Left lung (tissue), 10 donors: ENCODE results near the gene TTLL12. TPM values are rescaled to one million over a fixed set of nuclear protein-coding genes. Genes with fewer than 3 reads are reported as not detected.

Experiments used
- ATAC-seq: fragments of 200-7000 bp; cut with Tn5 transposase; one replicate; pipeline ENCODE4 v1.9.1; 2020; ENCODE audit warnings: moderate library complexity
- DNase-seq, 4 donors: peaks; one replicate each; pipeline ENCODE4 v3.0.0-alpha.2; 2013 to 2020
- H3K27ac ChIP-seq, 2 donors: fragments of 200-600 bp; sonication (generic) in 1 of 2; one replicate each; pipeline versions ENCODE4 v1.5.0 to v1.8.0; 2020 to 2021
- H3K27me3 ChIP-seq, 2 donors: fragments of 200-600 bp; sonication (generic) in 1 of 2; one replicate each; pipeline versions ENCODE4 v1.5.0 to v1.8.0; 2020 to 2021
- H3K36me3 ChIP-seq, 2 donors: fragments of 200-600 bp; sonication (generic) in 1 of 2; one replicate each; pipeline versions ENCODE4 v1.5.0 to v1.8.0; 2020 to 2021
- H3K4me1 ChIP-seq, 2 donors: fragments of 200-600 bp; one replicate each; pipeline ENCODE4 v1.8.0; 2021
- H3K4me3 ChIP-seq, 2 donors: fragments of 200-600 bp; sonication (generic) in 1 of 2; one replicate each; pipeline versions ENCODE4 v1.5.0 to v1.8.0; 2020 to 2021; ENCODE audit warnings: mild to moderate bottlenecking in 1 of 2
- H3K9me3 ChIP-seq, 2 donors: fragments of 200-600 bp; sonication (generic) in 1 of 2; one replicate each; pipeline versions ENCODE4 v1.5.0 to v1.8.0; 2020 to 2021
- intact Hi-C, 2 donors: fragments of 100-400 bp; cut with DNase I; formaldehyde crosslinking; loops; one replicate each; pipeline versions ENCODE4 v1.11.2 to v1.14.2; 2022
- polyA plus RNA-seq, 6 donors: library from polyadenylated mRNA; unstranded; fragments of 120-200 nt; gene quantifications; one replicate each; pipeline ENCODE4 v1.2.1, GENCODE V29; 2013; ENCODE audit not compliant: insufficient read length in 6 of 6
- total RNA-seq, 2 donors: library from RNA; stranded (reverse); fragmentation: NEBNext Ultra II Directional; extraction: Animal tissue kit (Norgen Biotek cat#: 25700); gene quantifications; one replicate each; pipeline ENCODE4 v1.2.1, GENCODE V29; 2021
- TF ChIP-seq, protein P1 (sequence below), 2 donors: fragments of 200-600 bp; sonication (generic) in 1 of 2; IDR thresholded peaks; one replicate each; pipeline versions ENCODE4 v1.5.0 to v1.8.0; 2021; ENCODE audit warnings: antibody characterized with exemption in 2 of 2
- donor health status: DM: no; HTN: yes; CAD: no.
- donor health status: DM: no; HTN: no; CAD: no.

The TTLL12 gene
- total and polyA plus RNA-seq, 8 donors: 18.3 to 42.1 (median 22.0) TPM

DNA sequence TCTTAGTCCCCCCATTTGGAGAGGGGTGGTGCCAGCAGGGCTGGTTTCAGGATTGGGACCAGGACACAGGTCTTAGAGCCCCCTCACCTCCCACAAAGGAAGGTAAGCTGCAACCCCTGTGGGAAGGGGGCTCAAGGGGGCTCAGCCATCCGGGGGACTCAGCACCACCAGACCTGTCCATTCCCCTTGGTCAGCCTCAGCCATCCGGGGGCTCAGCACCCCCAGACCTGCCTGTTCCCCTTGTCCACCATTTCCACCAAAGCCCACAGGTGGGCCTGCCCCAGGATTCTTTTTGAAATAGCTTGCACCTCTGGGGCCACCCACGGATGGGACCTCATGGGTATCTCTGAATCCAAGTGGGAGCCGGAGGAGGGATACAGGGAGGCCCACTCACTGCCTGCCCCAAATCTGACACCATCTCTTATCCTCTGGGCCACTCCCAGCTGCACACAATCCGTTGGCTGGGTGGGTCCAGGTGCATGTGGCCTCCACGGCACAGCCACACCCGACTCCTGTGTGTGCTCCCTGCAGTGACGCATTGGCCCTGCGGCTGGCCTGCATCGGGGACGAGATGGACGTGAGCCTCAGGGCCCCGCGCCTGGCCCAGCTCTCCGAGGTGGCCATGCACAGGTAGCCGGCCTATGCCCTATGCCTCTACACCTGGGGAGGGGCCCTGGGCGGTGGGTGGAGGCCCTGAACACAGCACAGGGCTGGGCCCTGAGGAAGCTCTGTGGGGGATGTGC is 59.6 kb downstream of the TTLL12 start:
- peak; percentile 5 for ATAC-seq
- Histone ChIP-seq H3K9me3 (no peaks in the 10 kb centered on the region), H3K27ac (no peak overlapping the region), H3K36me3 (peaks cover 0 to 18% of the 10 kb centered on the region in 2 donors), H3K4me3 (no peak overlapping the region), H3K4me1 (peaks cover 0 to 43% of the 10 kb centered on the region in 2 donors), H3K27me3 (no peaks in the 10 kb centered on the region)
- intact Hi-C loops: no loop called here
- TF ChIP-seq, protein P1, sequence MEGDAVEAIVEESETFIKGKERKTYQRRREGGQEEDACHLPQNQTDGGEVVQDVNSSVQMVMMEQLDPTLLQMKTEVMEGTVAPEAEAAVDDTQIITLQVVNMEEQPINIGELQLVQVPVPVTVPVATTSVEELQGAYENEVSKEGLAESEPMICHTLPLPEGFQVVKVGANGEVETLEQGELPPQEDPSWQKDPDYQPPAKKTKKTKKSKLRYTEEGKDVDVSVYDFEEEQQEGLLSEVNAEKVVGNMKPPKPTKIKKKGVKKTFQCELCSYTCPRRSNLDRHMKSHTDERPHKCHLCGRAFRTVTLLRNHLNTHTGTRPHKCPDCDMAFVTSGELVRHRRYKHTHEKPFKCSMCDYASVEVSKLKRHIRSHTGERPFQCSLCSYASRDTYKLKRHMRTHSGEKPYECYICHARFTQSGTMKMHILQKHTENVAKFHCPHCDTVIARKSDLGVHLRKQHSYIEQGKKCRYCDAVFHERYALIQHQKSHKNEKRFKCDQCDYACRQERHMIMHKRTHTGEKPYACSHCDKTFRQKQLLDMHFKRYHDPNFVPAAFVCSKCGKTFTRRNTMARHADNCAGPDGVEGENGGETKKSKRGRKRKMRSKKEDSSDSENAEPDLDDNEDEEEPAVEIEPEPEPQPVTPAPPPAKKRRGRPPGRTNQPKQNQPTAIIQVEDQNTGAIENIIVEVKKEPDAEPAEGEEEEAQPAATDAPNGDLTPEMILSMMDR (IDR thresholded peaks at IDR 0.05): no peak
- DNase-seq: no peak

DNA sequence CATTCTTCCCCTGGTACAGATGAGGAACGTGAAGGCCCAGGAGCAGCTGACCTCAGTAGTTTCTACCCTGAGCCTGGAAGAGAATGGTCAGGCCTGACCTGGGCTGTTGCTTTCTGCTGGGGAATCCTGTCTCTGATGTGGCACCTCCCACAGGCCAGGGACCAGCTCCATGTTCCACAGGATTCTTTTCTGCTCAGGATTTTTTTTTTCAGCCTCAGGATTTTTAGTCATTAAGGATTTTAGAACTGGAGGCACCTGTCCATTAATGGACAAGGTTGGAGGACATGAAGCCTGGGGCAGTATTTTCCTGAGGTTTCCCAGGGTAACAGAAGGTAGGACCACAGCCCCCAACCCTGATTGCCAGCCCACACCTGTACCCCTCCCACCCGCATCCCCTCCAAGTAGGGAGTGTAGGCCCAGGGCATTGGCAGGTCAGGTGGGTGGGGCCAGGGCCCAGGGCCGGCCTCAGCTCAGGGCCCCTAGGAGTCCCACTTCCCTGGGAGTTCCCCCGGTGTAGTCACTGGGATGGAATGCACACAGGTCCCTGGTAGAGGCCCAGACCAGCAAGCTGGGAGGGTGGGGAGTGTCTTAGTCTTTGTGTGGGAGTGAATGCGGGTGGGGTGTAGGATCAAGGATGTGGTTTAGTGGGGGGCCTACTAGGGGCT is 60.3 kb downstream of the TTLL12 start:
- DNase-seq (no peak), ATAC-seq (peak; percentile 81)
- H3K4me1 ChIP-seq: peaks cover 0 to 49% of the 10 kb centered on the region in 2 donors
- no peak overlapping the region for H3K4me3 ChIP-seq
- TF ChIP-seq, protein P1 (IDR thresholded peaks at IDR 0.05): no peak
- intact Hi-C loops: no loop called here
- peaks cover 0 to 11% of the 10 kb centered on the region in 2 donors for H3K36me3 ChIP-seq
- H3K27ac ChIP-seq: no peak overlapping the region
- H3K27me3 ChIP-seq: no peaks in the 10 kb centered on the region
- H3K9me3 ChIP-seq: no peaks in the 10 kb centered on the region

DNA sequence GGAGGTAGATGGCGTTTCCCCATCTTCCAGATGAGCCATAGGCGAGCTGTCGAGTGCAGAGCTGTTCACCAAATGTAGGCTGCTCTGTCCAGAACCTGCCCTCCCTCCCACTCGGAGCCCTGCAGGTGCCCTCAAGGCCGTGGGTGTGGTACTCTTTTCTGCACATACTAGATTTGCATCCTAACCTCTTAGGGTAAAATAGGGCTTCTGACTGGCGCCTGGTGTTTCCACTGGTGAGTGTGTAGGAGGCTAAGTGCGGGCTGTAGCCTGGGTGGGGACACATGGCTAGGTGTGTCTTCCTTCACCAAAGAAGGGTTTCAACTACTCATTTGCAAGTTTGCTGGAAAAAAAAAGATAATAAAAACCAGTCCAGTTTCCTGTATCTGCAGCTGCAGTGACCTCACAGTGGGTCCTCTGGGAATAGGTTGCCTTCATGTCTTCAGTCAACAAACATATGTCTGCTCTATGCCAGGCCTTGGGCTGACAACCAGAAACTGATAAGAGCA is 67.9 kb downstream of the TTLL12 start:
- Histone ChIP-seq H3K9me3 (no peaks in the 10 kb centered on the region), H3K27ac (no peak overlapping the region), H3K36me3 (no peaks in the 10 kb centered on the region), H3K27me3 (no peaks in the 10 kb centered on the region), H3K4me1 (peaks cover 0 to 32% of the 10 kb centered on the region in 2 donors), H3K4me3 (no peak overlapping the region)
- TF ChIP-seq, protein P1 (IDR thresholded peaks at IDR 0.05): no peak
- DNase-seq: no peak
- intact Hi-C loops: no loop called here
- ATAC-seq: no peak

DNA sequence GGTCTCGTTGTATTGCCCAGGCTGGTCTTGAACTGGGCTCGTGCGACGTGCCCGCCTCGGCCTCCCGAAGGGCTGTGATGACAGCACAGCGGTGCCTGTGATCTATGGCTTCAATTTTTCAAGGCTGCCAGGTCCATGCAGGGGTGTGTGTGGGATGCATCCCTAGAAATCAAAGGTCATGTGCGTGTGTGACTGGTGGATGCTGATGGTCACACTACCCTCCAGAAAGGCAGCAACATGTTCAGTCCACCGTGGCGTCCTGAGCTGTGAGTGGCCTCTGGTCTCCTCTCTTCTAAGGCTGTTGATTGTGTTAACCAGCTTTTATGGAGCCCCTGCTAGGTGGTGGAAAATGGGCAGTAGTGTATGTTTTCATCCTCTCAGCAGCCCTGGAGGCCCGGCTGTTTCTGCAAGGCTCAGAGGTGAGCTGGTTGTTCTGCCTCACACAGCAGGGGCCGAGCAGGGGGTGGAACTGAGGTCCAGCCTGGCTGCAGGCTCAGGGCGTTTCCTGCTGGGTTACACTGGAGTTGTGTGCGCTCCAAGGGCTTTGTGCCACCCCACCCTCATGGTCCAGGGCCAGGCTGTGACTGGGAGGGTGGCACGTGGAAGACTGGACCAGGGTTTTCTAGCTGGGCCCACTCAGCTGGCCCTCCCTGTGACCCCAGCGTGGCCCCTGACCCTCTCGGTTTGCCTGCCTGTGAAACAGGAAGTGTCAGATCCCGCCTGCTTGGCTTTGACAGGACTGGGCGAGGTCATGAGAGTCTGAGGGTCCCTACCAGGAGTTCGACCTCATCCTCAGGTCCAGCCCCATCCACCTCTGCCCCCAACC is 68.7 kb downstream of the TTLL12 start:
- DNase-seq (no peak), ATAC-seq (no peak)
- intact Hi-C loops: no loop called here
- Histone ChIP-seq H3K4me3 (no peak overlapping the region), H3K36me3 (no peaks in the 10 kb centered on the region), H3K9me3 (no peaks in the 10 kb centered on the region), H3K27me3 (peaks cover 0 to 5% of the 10 kb centered on the region in 2 donors), H3K27ac (no peak overlapping the region), H3K4me1 (peaks cover 0 to 35% of the 10 kb centered on the region in 2 donors)
- TF ChIP-seq, protein P1 (IDR thresholded peaks at IDR 0.05): no peak
